GM06990 (cell line): ENCODE data around the gene TULP4.

Experiments used
- DNase-seq: peaks from one replicate; pipeline ENCODE4 v3.0.0-alpha.2; 2011; ENCODE audit not compliant: insufficient read length; ENCODE audit errors: extremely low read depth
- H3K27me3 ChIP-seq: replicated peaks from 2 replicates; pipeline ENCODE4 v1.6.0; 2011; ENCODE audit warnings: low read length; ENCODE audit not compliant: control insufficient read depth, insufficient read depth
- H3K36me3 ChIP-seq: 2 replicates; pipeline ENCODE4 v1.5.1; 2011; ENCODE audit warnings: low read length; ENCODE audit not compliant: control insufficient read depth, insufficient read depth
- H3K4me3 ChIP-seq: replicated peaks from 2 replicates; pipeline ENCODE4 v1.5.1; 2011; ENCODE audit warnings: low read depth, mild to moderate bottlenecking, control low read depth, low read length
- CTCF ChIP-seq: IDR thresholded peaks from 2 replicates; pipeline ENCODE4 v1.5.1; 2011; ENCODE audit warnings: low read length, control low read depth, mild to moderate bottlenecking, inconsistent platforms; ENCODE audit not compliant: insufficient read depth, poor library complexity, severe bottlenecking

Gene TULP4

GRCh38 chr6:158558415-158559306 lies 246.4 kb downstream of the TULP4 start:
- DNase-seq: no peak
- Histone ChIP-seq H3K36me3 (no peaks in the 10 kb centered on the region), H3K27me3 (no peaks in the 10 kb centered on the region), H3K4me3 (no peak overlapping the region)
- TF ChIP-seq CTCF: no peak

- Histone ChIP-seq H3K27me3 (no peaks in the 10 kb centered on the region), H3K4me3 (peak overlapping the region; percentile 59), H3K36me3 (no peaks in the 10 kb centered on the region)
- no peak for TF ChIP-seq CTCF
- no peak for DNase-seq
These were observed 247.2 kb downstream of the TULP4 start for GRCh38 chr6:158559338-158559894.

- peak within 1 kb of the TSS; percentile 84 for H3K4me3 ChIP-seq
- no peaks in the 10 kb centered on the region for H3K36me3 ChIP-seq
- no peak for TF ChIP-seq CTCF
- peak; percentile 92 for DNase-seq
- no peaks in the 10 kb centered on the region for H3K27me3 ChIP-seq
These were observed 247.9 kb downstream of the TULP4 start, which contains the start of gene TMEM181 for GRCh38 chr6:158559895-158560835. Gene TMEM181 (plus strand): TSS chr6:158560091. CDS start chr6:158560225, 134 bp downstream.

- Histone ChIP-seq H3K4me3 (peak overlapping the region; percentile 84), H3K27me3 (no peaks in the 10 kb centered on the region), H3K36me3 (no peaks in the 10 kb centered on the region)
- peak; percentile 40 for DNase-seq
- no peak for TF ChIP-seq CTCF
These were observed 248.6 kb downstream of the TULP4 start for GRCh38 chr6:158560836-158561320.
